ENCODE data around the gene NLK. TPM values are rescaled to one million over a fixed set of nuclear protein-coding genes. Genes with fewer than 3 reads are reported as not detected.
"Not testable (repeated sequence)": the region's sequence is repeated elsewhere in the genome, so short reads cannot be mapped to it uniquely, and the experiment has no call there.

Gene NLK
- total RNA-seq, 1 donor from 2014 or later, result 13.3 TPM

- Histone ChIP-seq H3K4me1 (no peaks in the 10 kb centered on the region), H3K27me3 (no peaks in the 10 kb centered on the region), H3K27ac (no peak overlapping the region), H3K36me3 (no peaks in the 10 kb centered on the region), H3K9me3 (no peaks in the 10 kb centered on the region), H3K4me3 (no peak overlapping the region)
- no peak for TF ChIP-seq POLR2A (IDR thresholded peaks at IDR 0.05)
- no peak for TF ChIP-seq CTCF (IDR thresholded peaks at IDR 0.05)
- TF ChIP-seq POLR2AphosphoS5 (IDR thresholded peaks at IDR 0.05; ENCODE audit: insufficient read depth in 1 of 2, low read depth in 1 of 2), result no peak
- no peak for DNase-seq (ENCODE audit: extremely low spot score in 2 of 2)
- intact Hi-C loops (cut with DNase I), result no loop called here
Observed at GRCh38 chr17:28071179-28071578, 28.7 kb downstream of the NLK start.

- TF ChIP-seq POLR2A (IDR thresholded peaks at IDR 0.05), result no peak
- no peak for TF ChIP-seq POLR2AphosphoS5 (IDR thresholded peaks at IDR 0.05; ENCODE audit: insufficient read depth in 1 of 2, low read depth in 1 of 2)
- TF ChIP-seq CTCF (IDR thresholded peaks at IDR 0.05), result no peak
- intact Hi-C loops (cut with DNase I), result no loop called here
Observed at GRCh38 chr17:28071891-28072606, 29.6 kb downstream of the NLK start.

GRCh38 chr17:28072936-28073533 lies 30.6 kb downstream of the NLK start:
- Histone ChIP-seq H3K36me3 (no peaks in the 10 kb centered on the region), H3K4me1 (no peaks in the 10 kb centered on the region), H3K27ac (no peak overlapping the region), H3K27me3 (no peaks in the 10 kb centered on the region), H3K9me3 (no peaks in the 10 kb centered on the region), H3K4me3 (no peak overlapping the region)
- TF ChIP-seq POLR2AphosphoS5 (IDR thresholded peaks at IDR 0.05; ENCODE audit: insufficient read depth in 1 of 2, low read depth in 1 of 2), result no peak
- no peak for TF ChIP-seq POLR2A (IDR thresholded peaks at IDR 0.05)
- TF ChIP-seq CTCF (IDR thresholded peaks at IDR 0.05), result no peak
- intact Hi-C loops (cut with DNase I), result no loop called here
- DNase-seq (ENCODE audit: extremely low spot score in 2 of 2), result no peak

More at GRCh38 chr17:28071891-28072606, 29.6 kb downstream of the NLK start:
- Histone ChIP-seq H3K36me3 (no peaks in the 10 kb centered on the region), H3K4me1 (no peaks in the 10 kb centered on the region), H3K9me3 (no peaks in the 10 kb centered on the region), H3K27me3 (no peaks in the 10 kb centered on the region), H3K4me3 (no peak overlapping the region), H3K27ac (no peak overlapping the region)
- no peak for DNase-seq (ENCODE audit: extremely low spot score in 2 of 2)

GRCh38 chr17:28074010-28074409 lies 31.5 kb downstream of the NLK start:
- Histone ChIP-seq H3K4me1 (no peaks in the 10 kb centered on the region), H3K36me3 (no peaks in the 10 kb centered on the region), H3K4me3 (no peak overlapping the region), H3K9me3 (no peaks in the 10 kb centered on the region), H3K27me3 (no peaks in the 10 kb centered on the region), H3K27ac (no peak overlapping the region)
- TF ChIP-seq POLR2A (IDR thresholded peaks at IDR 0.05) (no peak), POLR2AphosphoS5 (IDR thresholded peaks at IDR 0.05; ENCODE audit: insufficient read depth in 1 of 2, low read depth in 1 of 2) (no peak), CTCF (IDR thresholded peaks at IDR 0.05) (no peak)
- DNase-seq (ENCODE audit: extremely low spot score in 2 of 2), result no peak
- intact Hi-C loops (cut with DNase I), result no loop called here

GRCh38 chr17:28076144-28076543 lies 33.7 kb downstream of the NLK start:
- H3K9me3 ChIP-seq, result no peaks in the 10 kb centered on the region
- no peak for TF ChIP-seq POLR2A (IDR thresholded peaks at IDR 0.05)
- TF ChIP-seq POLR2AphosphoS5 (IDR thresholded peaks at IDR 0.05; ENCODE audit: insufficient read depth in 1 of 2, low read depth in 1 of 2), result no peak
- no peak for TF ChIP-seq CTCF (IDR thresholded peaks at IDR 0.05)
- intact Hi-C loops (cut with DNase I), result no loop called here
- no peaks in the 10 kb centered on the region for H3K36me3 ChIP-seq
- no peaks in the 10 kb centered on the region for H3K4me1 ChIP-seq
- DNase-seq (ENCODE audit: extremely low spot score in 2 of 2), result no peak
- no peak overlapping the region for H3K4me3 ChIP-seq
- H3K27ac ChIP-seq, result no peak overlapping the region
- H3K27me3 ChIP-seq, result no peaks in the 10 kb centered on the region

- intact Hi-C loops (cut with DNase I), result not testable (repeated sequence)
Observed at GRCh38 chr17:28077140-28077539, 34.7 kb downstream of the NLK start.

More at GRCh38 chr17:28077140-28077539, 34.7 kb downstream of the NLK start:
- not testable (repeated sequence) for H3K9me3 ChIP-seq; H3K36me3 ChIP-seq; H3K27ac ChIP-seq; DNase-seq (ENCODE audit: extremely low spot score in 2 of 2); H3K27me3 ChIP-seq; H3K4me1 ChIP-seq; H3K4me3 ChIP-seq
